Astrocyte (in vitro differentiated cells and primary cell): ENCODE measurements around the gene TDO2.

Source experiments
- CTCF ChIP-seq: IDR thresholded peaks from 2 replicates; pipeline ENCODE4 v1.5.1; 2011; ENCODE audit warnings: low read depth, mild to moderate bottlenecking, inconsistent platforms, low read length, moderate library complexity; ENCODE audit not compliant: insufficient read depth
- EZH2 ChIP-seq: IDR thresholded peaks from 2 replicates; pipeline ENCODE4 v1.6.1; 2012; ENCODE audit warnings: mild to moderate bottlenecking, low read length, inconsistent platforms; ENCODE audit not compliant: insufficient read depth

GRCh38 chr4:155889031-155889793 is 14.3 kb upstream of the TDO2 start:
- TF ChIP-seq CTCF (no peak), EZH2 (no peak)
